CD4-positive, alpha-beta memory T cell (primary cell): ENCODE results near the gene CDSN. TPM values are rescaled to one million over a fixed set of nuclear protein-coding genes. Genes with fewer than 3 reads are reported as not detected.

Source experiments
- CTCF ChIA-PET: fragments of 350-600 bp; sonication (Branson Sonifier 250); formaldehyde crosslinking; loops from one replicate; lab custom pipeline; 2021; ENCODE audit warnings: inconsistent platforms; ENCODE audit not compliant: partially characterized antibody; lab: Charles Lee
- POLR2A ChIA-PET: fragments of 350-600 bp; sonication (Branson Sonifier 250); formaldehyde crosslinking; loops from one replicate; lab custom pipeline; 2021; ENCODE audit not compliant: partially characterized antibody; lab: Charles Lee
- DNase-seq, 5 donors: peaks; one replicate each; pipeline versions ENCODE4 v3.0.0 to v3.0.0-alpha.2; 2020 to 2022; ENCODE audit warnings: mixed read lengths in 1 of 5
- H3K27ac ChIP-seq: one replicate; pipeline ENCODE4 v1.7.0; 2013; ENCODE audit warnings: low read depth, low read length
- H3K27me3 ChIP-seq: 2 replicates; pipeline ENCODE4 v1.7.0; 2013; ENCODE audit warnings: mild to moderate bottlenecking, low read length, moderate library complexity; ENCODE audit not compliant: insufficient read depth
- H3K36me3 ChIP-seq: 2 replicates; pipeline ENCODE4 v1.7.0; 2013; ENCODE audit warnings: mild to moderate bottlenecking, low read length, moderate library complexity; ENCODE audit not compliant: insufficient read depth
- H3K4me1 ChIP-seq: 2 replicates; pipeline ENCODE4 v1.7.0; 2013; ENCODE audit warnings: mild to moderate bottlenecking, low read length, moderate library complexity; ENCODE audit not compliant: insufficient read depth
- H3K4me3 ChIP-seq, 2 donors: one replicate each; pipeline ENCODE4 v1.7.0; 2013; ENCODE audit warnings: low read length in 2 of 2, mild to moderate bottlenecking in 1 of 2
- H3K9me3 ChIP-seq, 2 donors: one replicate each; pipeline ENCODE4 v1.7.0; 2013; ENCODE audit warnings: low read length in 2 of 2, control low read depth in 1 of 2; ENCODE audit not compliant: control insufficient read depth in 1 of 2
- H3K27ac Mint-ChIP-seq, 7 donors: one replicate each; pipeline ENCODE4 v1.8.0; 2020 to 2021; ENCODE audit warnings: mixed read lengths in 7 of 7, mild to moderate bottlenecking in 6 of 7, inconsistent platforms in 3 of 7, moderate library complexity in 3 of 7
- H3K27me3 Mint-ChIP-seq, 2 donors: one replicate each; pipeline ENCODE4 v1.8.0; 2020 to 2021; ENCODE audit warnings: mixed read lengths in 2 of 2
- H3K36me3 Mint-ChIP-seq, 2 donors: one replicate each; pipeline ENCODE4 v1.8.0; 2020 to 2021; ENCODE audit warnings: mixed read lengths in 2 of 2, inconsistent platforms in 1 of 2, mild to moderate bottlenecking in 1 of 2
- H3K4me1 Mint-ChIP-seq, 4 donors: one replicate each; pipeline ENCODE4 v1.8.0; 2020 to 2021; ENCODE audit warnings: mixed read lengths in 4 of 4, mild to moderate bottlenecking in 1 of 4
- H3K4me3 Mint-ChIP-seq, 8 donors: one replicate each; pipeline ENCODE4 v1.8.0; 2020 to 2021; ENCODE audit warnings: mixed read lengths in 8 of 8, mild to moderate bottlenecking in 7 of 8, moderate library complexity in 6 of 8, inconsistent platforms in 3 of 8
- H3K9me3 Mint-ChIP-seq, 8 donors: one replicate each; pipeline ENCODE4 v1.8.0; 2020 to 2021; ENCODE audit warnings: mixed read lengths in 8 of 8, mild to moderate bottlenecking in 5 of 8, inconsistent platforms in 3 of 8, moderate library complexity in 1 of 8
- intact Hi-C: fragments of 100-400 bp; cut with micrococcal nuclease; formaldehyde crosslinking; loops from one replicate; pipeline ENCODE4 v1.15.1; 2023
- polyA plus RNA-seq, 2 donors: library from polyadenylated mRNA; unstranded; fragments of 300-500 nt; fragmentation: Illumina TruSeq; gene quantifications; one replicate each; pipeline ENCODE4 v1.2.3, GENCODE V29; 2021
- total RNA-seq, 2 experiments: library from RNA; stranded (reverse); gene quantifications; one replicate each; pipeline ENCODE4 v1.2.3, GENCODE V29; 2021

CDSN gene
- total and polyA plus RNA-seq, 4 experiments from 2014 or later = not detected

- no peak for DNase-seq
- Mint-ChIP-seq H3K9me3 (no peaks in the 10 kb centered on the region), H3K27ac (no peak overlapping the region), H3K36me3 (no peaks in the 10 kb centered on the region), H3K4me1 (peaks cover 3 to 11% (median 5%) of the 10 kb centered on the region in 4 donors), H3K4me3 (no peak overlapping the region), H3K27me3 (peaks cover 0 to 2% of the 10 kb centered on the region in 2 donors)
- H3K9me3 ChIP-seq = no peaks in the 10 kb centered on the region
- intact Hi-C loops = loop anchor here (2.0 to 5.0 kb wide), 2 partner anchors 239 to 252 kb away; no protein-coding TSS in a partner anchor
- H3K27ac ChIP-seq = no peak overlapping the region
- CTCF ChIA-PET = interaction anchor here (0.7 to 5.2 kb wide), 5 partner anchors 8 to 231 kb away, joined by 3 to 67 read pairs (median 5); no protein-coding TSS in a partner anchor
- H3K27me3 ChIP-seq = no peaks in the 10 kb centered on the region
- POLR2A ChIA-PET = no interaction called here
- H3K36me3 ChIP-seq = no peaks in the 10 kb centered on the region
- H3K4me3 ChIP-seq = no peak overlapping the region
- peaks cover 5% of the 10 kb centered on the region for H3K4me1 ChIP-seq
Measured at GRCh38 chr6:31135710-31136109, 15.5 kb upstream of the CDSN start.

GRCh38 chr6:31132806-31133205 is 12.6 kb upstream of the CDSN start:
- ChIA-PET CTCF (interaction anchor here (1.2 to 7.8 kb wide), 5 partner anchors 11 to 235 kb away, joined by 3 to 56 read pairs (median 16); no protein-coding TSS in a partner anchor), POLR2A (no interaction called here)
- intact Hi-C loops = no loop called here
- Mint-ChIP-seq H3K4me3 (no peak overlapping the region), H3K27me3 (peaks cover 3 to 7% of the 10 kb centered on the region in 2 donors), H3K36me3 (no peaks in the 10 kb centered on the region), H3K9me3 (no peaks in the 10 kb centered on the region), H3K4me1 (peaks cover 6 to 12% (median 9%) of the 10 kb centered on the region in 4 donors), H3K27ac (no peak overlapping the region)
- no peaks in the 10 kb centered on the region for H3K27me3 ChIP-seq
- no peak overlapping the region for H3K27ac ChIP-seq
- no peaks in the 10 kb centered on the region for H3K36me3 ChIP-seq
- H3K9me3 ChIP-seq = no peaks in the 10 kb centered on the region
- no peak for DNase-seq
- H3K4me1 ChIP-seq = peaks cover 7% of the 10 kb centered on the region
- H3K4me3 ChIP-seq = no peak overlapping the region

- peaks cover 3 to 6% of the 10 kb centered on the region in 2 donors for H3K27me3 Mint-ChIP-seq
- POLR2A ChIA-PET = no interaction called here
- H3K4me1 Mint-ChIP-seq = peaks cover 2 to 8% (median 6%) of the 10 kb centered on the region in 4 donors
- H3K36me3 ChIP-seq = no peaks in the 10 kb centered on the region
- no peaks in the 10 kb centered on the region for H3K27me3 ChIP-seq
- H3K4me3 Mint-ChIP-seq = no peak overlapping the region
- DNase-seq = no peak
- H3K27ac ChIP-seq = no peak overlapping the region
- no peaks in the 10 kb centered on the region for H3K9me3 ChIP-seq
- no peak overlapping the region for H3K27ac Mint-ChIP-seq
- no peaks in the 10 kb centered on the region for H3K9me3 Mint-ChIP-seq
- intact Hi-C loops = no loop called here
- CTCF ChIA-PET = interaction anchor here (1.6 to 7.8 kb wide), 7 partner anchors 15 to 236 kb away, joined by 5 to 56 read pairs (median 16); partner anchors contain the start of gene PSORS1C1
- H3K4me1 ChIP-seq = peaks cover 3% of the 10 kb centered on the region
- no peaks in the 10 kb centered on the region for H3K36me3 Mint-ChIP-seq
- no peak overlapping the region for H3K4me3 ChIP-seq
Measured at GRCh38 chr6:31131595-31131994, 11.3 kb upstream of the CDSN start.

- intact Hi-C loops = no loop called here
- no peak overlapping the region for H3K4me3 Mint-ChIP-seq
- no peaks in the 10 kb centered on the region for H3K36me3 ChIP-seq
- H3K27ac Mint-ChIP-seq = no peak overlapping the region
- no peaks in the 10 kb centered on the region for H3K9me3 Mint-ChIP-seq
- peaks cover 3% of the 10 kb centered on the region for H3K4me1 ChIP-seq
- ChIA-PET CTCF (interaction anchor here (0.6 to 7.8 kb wide), 15 partner anchors 8 to 242 kb away, joined by 3 to 56 read pairs (median 6); partner anchors contain the start of genes PSORS1C1 and PSORS1C2), POLR2A (interaction anchor here (0.9 kb wide), 1 partner anchor 66 kb away, joined by 3 read pairs; no protein-coding TSS in a partner anchor)
- H3K4me3 ChIP-seq = no peak overlapping the region
- H3K27me3 Mint-ChIP-seq = peaks cover 3 to 6% of the 10 kb centered on the region in 2 donors
- H3K4me1 Mint-ChIP-seq = peaks cover 2 to 8% (median 6%) of the 10 kb centered on the region in 4 donors
- H3K9me3 ChIP-seq = no peaks in the 10 kb centered on the region
- no peak overlapping the region for H3K27ac ChIP-seq
- no peaks in the 10 kb centered on the region for H3K27me3 ChIP-seq
- DNase-seq = no peak
- H3K36me3 Mint-ChIP-seq = no peaks in the 10 kb centered on the region
Measured at GRCh38 chr6:31130751-31131150, 10.5 kb upstream of the CDSN start.

- Histone ChIP-seq H3K9me3 (no peaks in the 10 kb centered on the region), H3K27me3 (no peaks in the 10 kb centered on the region), H3K27ac (no peak overlapping the region), H3K4me1 (peaks cover 3% of the 10 kb centered on the region), H3K4me3 (no peak overlapping the region), H3K36me3 (no peaks in the 10 kb centered on the region)
- Mint-ChIP-seq H3K4me1 (peaks cover 2 to 8% (median 7%) of the 10 kb centered on the region in 4 donors), H3K9me3 (peaks cover 0 to 1% (median 0%) of the 10 kb centered on the region in 8 donors), H3K27me3 (peaks cover 3 to 6% of the 10 kb centered on the region in 2 donors), H3K4me3 (no peak overlapping the region), H3K27ac (no peak overlapping the region), H3K36me3 (no peaks in the 10 kb centered on the region)
- POLR2A ChIA-PET = interaction anchor here (1.4 kb wide), 1 partner anchor 42 kb away, joined by 3 read pairs; no protein-coding TSS in a partner anchor
- CTCF ChIA-PET = interaction anchor here (0.5 to 7.8 kb wide), 19 partner anchors 10 to 254 kb away, joined by 3 to 56 read pairs (median 5); partner anchors contain the start of genes C6orf15, CCHCR1, PSORS1C2 and TCF19
- no peak for DNase-seq
- intact Hi-C loops = loop anchor here (2.0 kb wide), 1 partner anchor 64 kb away; no protein-coding TSS in a partner anchor
Measured at GRCh38 chr6:31129130-31129529, 8.9 kb upstream of the CDSN start.

- Histone ChIP-seq H3K4me3 (no peak overlapping the region), H3K27me3 (no peaks in the 10 kb centered on the region), H3K9me3 (no peaks in the 10 kb centered on the region), H3K36me3 (no peaks in the 10 kb centered on the region), H3K4me1 (peaks cover 3% of the 10 kb centered on the region), H3K27ac (no peak overlapping the region)
- POLR2A ChIA-PET = interaction anchor here (1.4 kb wide), 1 partner anchor 41 kb away, joined by 3 read pairs; no protein-coding TSS in a partner anchor
- Mint-ChIP-seq H3K36me3 (no peaks in the 10 kb centered on the region), H3K4me1 (peaks cover 2 to 8% (median 7%) of the 10 kb centered on the region in 4 donors), H3K27me3 (peaks cover 3 to 6% of the 10 kb centered on the region in 2 donors), H3K4me3 (no peak overlapping the region), H3K27ac (peak overlapping the region in 3 of 7 donors; percentile 7 to 52 (median 24)), H3K9me3 (peaks cover 0 to 1% (median 0%) of the 10 kb centered on the region in 8 donors)
- CTCF ChIA-PET = interaction anchor here (0.6 to 7.8 kb wide), 17 partner anchors 12 to 255 kb away, joined by 3 to 56 read pairs (median 6); partner anchors contain the start of gene C6orf15
- peak; percentile 57 to 70 (median 62) for DNase-seq
- intact Hi-C loops = loop anchor here (1.0 to 2.0 kb wide), 3 partner anchors 34 to 213 kb away; no protein-coding TSS in a partner anchor
Measured at GRCh38 chr6:31128093-31128676, 7.9 kb upstream of the CDSN start.
